GM12878 (cell line): ENCODE data around the gene FBXL14.

Source experiments
- HDAC2 ChIP-seq: fragments of 200-600 bp; sonication (generic); IDR thresholded peaks from 2 replicates; pipeline ENCODE4 v1.6.1; 2017
- JUNB ChIP-seq: IDR thresholded peaks from 2 replicates; pipeline ENCODE4 v1.6.1; 2016; ENCODE audit warnings: antibody characterized with exemption, mild to moderate bottlenecking
- MLLT1 ChIP-seq: fragments of 450-650 bp; IDR thresholded peaks from 2 replicates; pipeline ENCODE4 v1.6.1; 2016; ENCODE audit warnings: mild to moderate bottlenecking
- MXI1 ChIP-seq: fragments of 150-350 bp; IDR thresholded peaks from 2 replicates; pipeline ENCODE4 v1.6.1; 2011; ENCODE audit warnings: low read depth, mild to moderate bottlenecking, inconsistent platforms, low read length, improper control_type of control experiment

- TF ChIP-seq MLLT1 (0 out of 2 replicates have a peak, but pooled peaks have one; percentile 40), JUNB (no peak), HDAC2 (no peak), MXI1 (no peak)
Measured at GRCh38 chr12:1595026-1595561, 713 bp upstream of the FBXL14 start.
